GM21723 (cell line): ENCODE measurements around the gene FAM114A2.

Experiments used
- ATAC-seq: cut with Tn5 transposase; IDR thresholded peaks from one replicate; pipeline ENCODE4 v1.9.1; 2021; ENCODE audit warnings: mild to moderate bottlenecking, moderate library complexity; ENCODE audit not compliant: unreplicated experiment

Gene FAM114A2

DNA sequence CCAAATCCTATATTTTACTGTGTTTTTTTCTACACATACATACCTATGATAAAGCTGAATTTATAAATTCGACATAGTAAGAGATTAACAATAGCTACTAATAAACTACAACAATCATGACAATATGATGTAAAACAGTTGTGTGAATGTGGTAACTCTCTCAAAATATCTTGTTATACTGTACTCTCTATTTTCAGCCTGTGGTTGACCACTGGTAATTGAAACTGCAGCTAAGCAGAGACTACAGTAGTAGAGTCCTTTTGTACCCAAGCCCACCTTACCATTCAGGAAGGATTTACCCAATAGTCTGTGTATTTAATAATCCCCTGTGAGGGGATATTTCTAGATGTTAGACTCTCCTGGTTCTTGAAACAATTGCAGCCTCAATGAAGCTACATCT lies 86.7 kb downstream of the FAM114A2 start:
- no peak for ATAC-seq

GRCh38 chr5:153941265-153941664 lies 97.4 kb downstream of the FAM114A2 start:
- ATAC-seq: no peak
